HG02840 (cell line): ENCODE data around the gene IL4R.
"Not testable (repeated sequence)": the region's sequence is repeated elsewhere in the genome, so short reads cannot be mapped to it uniquely, and the experiment has no call there.

ENCODE experiments used
- ATAC-seq: cut with Tn5 transposase; IDR thresholded peaks from one replicate; pipeline ENCODE4 v1.9.1; 2021; ENCODE audit warnings: mild to moderate bottlenecking, moderate library complexity, moderate number of reproducible peaks; ENCODE audit not compliant: unreplicated experiment, low FRiP score

IL4R gene

DNA sequence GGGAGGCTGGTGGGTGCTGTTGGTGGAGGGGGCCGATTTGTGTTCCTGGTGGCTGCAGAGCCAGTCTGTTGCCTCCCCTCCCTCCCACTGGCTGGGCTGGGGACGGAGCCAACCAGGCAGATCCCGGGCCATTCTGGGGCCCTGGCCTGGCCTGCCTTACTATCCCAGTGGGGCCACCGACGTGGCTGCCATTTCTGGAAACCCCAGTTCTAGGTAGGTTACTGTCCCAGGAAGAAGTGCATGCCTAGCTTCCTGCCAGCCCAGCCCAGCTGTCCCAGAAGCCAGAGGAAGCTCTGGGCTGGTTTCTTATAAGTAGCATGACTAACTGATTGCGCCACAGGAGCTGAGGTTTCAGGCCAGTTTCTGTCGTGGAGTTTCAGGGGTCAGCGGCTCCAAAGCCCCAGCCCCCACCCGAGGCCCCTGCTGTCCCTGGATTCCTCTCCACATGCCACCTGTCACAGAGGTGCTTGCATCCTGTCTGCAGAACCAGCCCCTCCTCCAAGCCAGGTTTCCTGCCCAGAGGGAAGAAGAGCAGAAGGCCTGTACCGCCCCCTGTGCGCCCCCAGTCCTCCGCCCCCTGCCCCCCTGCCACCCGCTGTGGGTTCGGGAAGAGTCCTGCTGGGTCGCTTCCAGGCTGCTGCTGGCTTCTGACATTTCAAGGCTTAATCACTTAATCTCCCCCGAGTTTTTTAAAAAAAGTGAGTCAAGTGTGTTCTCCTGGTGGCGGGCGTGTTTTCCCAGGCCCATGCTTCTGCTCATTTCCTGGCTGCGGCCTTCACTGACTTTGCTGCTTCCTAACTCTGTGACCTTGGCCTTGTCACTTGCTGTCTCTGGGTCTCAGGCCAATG, 13.2 kb downstream of the IL4R start:
- no peak for ATAC-seq

DNA sequence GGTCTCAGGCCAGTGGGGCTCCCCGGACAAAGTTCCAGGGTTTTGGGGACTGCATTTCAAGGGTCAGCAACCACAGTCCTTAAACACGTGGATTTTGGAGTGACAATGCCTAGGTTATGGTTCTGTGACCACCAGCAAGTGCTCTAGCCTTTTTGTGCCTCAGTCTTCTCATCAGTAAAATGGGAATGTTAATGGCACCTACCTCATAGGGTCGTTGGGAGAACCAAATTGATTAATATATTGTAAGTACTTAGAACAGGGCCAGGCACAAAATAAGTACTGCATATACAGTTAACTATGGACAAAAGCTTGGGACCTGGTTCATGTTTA, 13.8 kb downstream of the IL4R start:
- ATAC-seq: no peak

DNA sequence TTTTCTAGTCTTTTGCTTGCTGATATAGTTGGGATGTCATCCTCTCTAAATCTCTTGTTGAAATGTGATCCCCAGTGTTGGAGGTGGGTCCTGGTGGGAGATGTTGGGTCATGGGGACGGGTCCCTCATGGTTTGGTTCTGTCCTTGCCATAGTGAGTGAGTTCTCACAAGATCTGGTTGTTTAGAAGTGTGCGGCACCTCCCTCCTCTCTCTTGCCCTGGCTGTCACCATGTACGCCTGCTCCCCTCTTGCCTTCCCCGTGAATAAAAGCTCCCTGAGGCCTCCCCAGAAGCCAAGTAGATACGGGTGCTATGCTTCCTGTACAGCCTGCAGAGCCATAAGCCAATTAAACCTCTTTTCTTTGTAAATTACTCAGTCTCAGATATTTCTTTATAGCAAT, 15.2 kb downstream of the IL4R start:
- ATAC-seq: no peak

DNA sequence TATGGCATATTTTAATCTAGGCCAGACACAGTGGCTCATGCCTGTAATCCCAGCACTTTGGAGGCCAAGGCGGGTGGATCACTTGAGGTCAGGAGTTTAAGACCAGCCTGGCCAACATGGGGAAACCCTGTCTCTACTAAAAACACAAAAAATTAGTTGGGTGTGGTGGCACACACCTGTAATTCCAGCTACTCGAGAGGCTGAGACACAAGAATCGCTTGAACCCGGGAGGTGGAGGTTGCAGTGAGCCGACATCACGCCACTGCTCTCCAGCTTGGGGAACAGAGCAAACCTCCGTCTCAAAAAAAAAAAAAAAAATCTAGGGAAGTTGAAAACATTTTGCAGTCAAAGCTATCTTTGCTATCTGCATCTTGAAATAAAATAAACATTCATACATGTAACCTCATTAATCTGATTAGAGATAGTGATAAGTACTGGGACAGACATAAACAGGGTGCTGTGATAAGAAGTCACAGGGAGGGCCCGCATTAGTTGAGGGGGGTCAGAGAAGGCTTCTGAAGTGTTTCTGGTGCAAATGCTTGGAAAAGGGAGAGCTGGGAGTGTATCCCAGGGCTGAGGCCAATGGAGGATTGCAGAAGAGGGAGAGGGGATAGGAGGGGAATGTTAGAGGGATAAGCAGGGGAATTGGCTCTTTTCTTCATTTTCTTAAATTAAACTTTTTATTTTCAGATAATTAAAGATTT, 15.8 kb downstream of the IL4R start:
- ATAC-seq: not testable (repeated sequence)

DNA sequence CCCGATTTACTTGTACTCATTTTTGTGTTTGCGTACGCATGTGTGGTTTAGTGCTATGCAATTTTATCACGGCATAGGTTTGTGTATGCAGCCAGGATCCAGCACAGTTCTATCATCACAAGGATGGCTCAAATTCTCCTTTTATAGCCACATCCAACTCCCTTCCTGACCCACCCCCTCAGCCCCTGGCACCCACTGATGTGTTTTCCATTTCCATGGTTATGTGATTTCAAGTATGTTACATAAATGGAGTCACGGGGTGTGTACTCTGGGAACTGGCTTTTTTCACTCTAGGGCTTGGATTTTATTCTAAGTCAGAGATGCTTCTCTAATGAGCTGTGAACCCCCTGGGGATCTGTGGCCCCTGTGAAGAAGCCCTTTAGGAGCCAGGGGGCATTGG, 16.8 kb downstream of the IL4R start:
- ATAC-seq: no peak

DNA sequence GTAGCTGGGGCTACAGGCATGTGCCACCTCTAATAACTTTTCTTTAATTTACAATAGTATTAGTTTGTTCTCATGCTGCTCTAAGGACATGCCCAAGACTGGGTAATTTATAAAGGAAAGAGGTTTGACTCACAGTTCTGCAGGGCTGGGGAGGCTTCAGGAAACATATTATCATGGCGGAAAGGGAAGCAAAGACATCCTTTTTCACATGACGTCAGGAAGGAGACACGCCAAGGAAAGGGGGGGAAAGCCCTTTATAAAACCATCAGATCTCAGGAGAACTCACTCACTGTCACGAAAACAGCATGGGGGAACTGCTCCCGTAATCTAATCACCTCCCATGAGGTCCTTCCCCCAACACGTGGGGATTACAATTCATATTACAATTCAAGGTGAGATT, 18.3 kb downstream of the IL4R start:
- no peak for ATAC-seq

DNA sequence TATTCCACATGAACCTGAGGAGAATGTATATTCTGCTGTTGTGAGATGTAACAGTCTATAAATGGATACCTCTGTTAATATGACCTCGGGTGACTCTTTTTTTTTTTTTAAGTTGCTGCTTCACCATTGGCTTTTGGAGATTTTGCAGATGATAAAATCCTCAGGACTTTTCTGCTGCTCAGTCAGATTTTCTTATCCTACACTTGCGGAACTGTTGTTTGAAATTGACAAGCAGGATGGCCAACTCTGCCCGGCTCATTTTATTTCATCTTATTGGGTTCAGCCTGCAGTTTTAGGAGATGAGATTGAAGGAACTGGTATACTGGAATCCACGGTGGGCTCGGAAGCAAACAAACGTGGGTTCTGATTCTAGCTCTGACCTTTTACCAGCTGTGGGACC, 19.3 kb downstream of the IL4R start:
- ATAC-seq: no peak

DNA sequence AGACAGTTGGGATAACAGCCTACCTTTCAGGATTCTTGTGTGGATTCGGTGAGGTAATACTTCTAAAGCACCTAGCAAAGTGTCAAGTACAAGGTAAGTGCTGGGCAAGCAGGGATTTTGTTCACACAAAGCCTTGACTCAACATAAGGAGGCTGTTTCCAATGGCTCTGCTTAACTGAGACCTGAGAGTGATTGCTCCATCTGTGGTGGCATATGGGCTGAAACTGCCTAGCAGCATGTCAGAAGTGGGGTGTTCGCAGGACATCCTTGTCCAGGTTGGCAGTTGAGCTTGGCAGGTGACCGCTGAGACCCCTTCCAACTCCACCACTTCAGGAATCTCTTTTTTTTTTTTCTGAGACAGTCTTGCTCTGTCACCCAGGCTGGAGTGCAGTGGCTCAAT, 19.8 kb downstream of the IL4R start:
- no peak for ATAC-seq

DNA sequence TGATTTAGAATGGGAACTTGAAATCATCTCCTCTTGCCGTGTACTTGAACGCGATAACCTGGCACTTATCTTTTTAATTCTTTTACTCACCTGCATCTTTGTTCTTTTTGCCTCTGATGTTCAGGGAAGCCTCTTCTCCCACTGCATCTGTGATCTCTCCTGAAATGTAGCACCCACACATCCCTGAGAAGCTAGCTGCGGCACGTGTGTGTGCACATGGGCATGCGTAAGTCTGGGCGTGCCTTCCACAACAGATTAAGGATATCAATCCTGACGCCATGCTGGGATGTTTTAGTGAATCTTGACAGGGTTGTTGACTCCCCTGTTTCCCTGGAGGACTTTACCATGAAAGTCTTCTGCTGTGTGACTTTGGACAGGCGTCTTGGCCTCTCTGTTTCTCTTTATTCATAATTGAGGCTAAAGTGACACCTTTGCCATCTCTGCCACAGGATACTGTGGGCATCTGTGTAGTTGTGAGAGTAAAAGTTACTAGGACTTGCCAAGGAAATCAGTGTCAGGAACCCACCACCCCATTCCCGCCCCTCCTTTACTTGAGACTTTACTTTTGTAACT, 20.5 kb downstream of the IL4R start:
- ATAC-seq: no peak

DNA sequence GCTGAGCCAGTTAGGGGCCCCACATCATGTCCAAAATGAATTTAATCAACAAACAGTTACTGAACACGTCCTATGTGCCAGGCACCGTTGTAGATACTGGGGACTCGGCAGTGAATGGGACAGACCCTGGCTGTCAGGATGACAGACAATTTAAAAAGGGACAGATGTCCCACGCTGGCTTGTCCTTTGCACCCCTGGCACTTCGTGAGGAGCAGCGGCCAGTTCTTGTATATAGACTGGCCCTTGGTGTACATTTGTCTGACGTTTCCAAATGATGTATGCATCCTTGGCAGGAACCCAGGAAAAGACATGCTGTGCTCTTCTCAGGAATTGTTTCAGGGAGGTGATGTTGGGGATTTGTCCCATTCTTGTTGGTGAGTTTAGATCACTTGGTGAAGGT, 21.1 kb downstream of the IL4R start:
- ATAC-seq: no peak

DNA sequence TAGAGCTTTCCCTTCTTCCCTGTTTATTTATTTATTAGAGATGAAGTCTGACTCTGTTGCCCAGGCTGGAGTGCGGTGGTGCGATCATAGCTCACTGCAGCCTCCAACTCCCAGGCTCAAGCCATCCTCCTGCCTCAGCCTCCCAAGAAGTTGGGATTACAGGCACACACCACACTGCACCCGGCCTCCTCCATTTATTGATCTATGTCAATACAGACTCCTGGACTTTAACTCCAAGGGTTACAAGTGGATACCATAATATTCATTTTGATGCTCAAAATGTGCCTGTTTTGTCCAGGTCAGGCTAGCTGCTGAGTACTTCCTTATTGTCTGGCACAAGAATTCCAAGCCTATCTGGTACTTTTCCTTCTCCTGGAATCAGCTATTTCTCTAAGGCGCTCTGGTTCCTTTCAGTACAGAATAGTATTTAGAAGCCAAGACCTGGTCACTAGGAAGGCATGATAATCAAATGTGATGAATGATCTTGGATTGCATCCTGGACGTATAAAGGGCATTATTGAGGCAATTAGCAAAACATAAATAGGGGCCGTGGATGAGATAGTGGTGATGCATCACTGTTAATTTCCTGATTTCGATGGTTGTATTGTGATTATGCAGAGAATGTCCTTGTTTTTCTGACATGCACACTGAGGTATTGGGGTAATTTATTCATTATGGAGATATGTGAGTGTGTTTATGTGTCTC, 21.7 kb downstream of the IL4R start:
- ATAC-seq: no peak

DNA sequence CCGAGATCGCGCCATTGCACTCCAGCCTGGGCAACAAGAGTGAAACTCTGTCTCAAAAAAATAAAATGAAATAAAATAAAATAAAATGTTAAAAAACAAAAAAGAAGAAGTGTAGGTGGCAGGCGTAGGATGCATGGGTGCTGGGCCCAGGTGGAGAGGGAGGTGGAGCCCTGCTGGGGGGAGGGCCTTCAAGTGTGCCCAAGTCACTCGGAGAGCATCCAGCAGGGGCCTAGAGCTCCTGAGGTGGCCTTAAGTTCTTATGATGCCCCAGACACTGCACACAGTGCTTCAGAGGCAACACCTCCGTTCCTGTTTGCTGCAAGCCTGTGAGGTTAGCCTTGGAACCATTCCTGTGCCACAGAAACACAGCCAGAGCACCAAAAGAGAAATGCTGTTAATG, 23.2 kb downstream of the IL4R start:
- no peak for ATAC-seq

DNA sequence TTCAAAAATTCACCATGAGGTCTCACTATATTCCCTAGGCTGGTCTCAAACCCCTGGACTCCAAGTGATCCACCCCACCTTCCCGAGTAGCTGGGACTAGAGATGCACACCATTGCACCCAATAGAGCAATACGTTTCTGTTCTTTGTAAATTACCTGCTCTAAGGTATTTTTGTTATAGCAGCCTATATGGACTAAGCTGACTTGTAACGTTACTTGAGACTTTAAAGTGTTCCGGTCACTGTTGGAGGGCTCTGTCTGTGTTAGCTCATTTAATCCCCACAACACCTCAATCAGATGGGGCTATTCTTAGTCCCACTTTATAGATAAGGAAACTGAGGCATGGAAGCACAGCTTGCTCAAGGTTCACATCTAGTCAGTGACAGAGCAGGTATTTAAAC, 25.4 kb downstream of the IL4R start:
- ATAC-seq: no peak

DNA sequence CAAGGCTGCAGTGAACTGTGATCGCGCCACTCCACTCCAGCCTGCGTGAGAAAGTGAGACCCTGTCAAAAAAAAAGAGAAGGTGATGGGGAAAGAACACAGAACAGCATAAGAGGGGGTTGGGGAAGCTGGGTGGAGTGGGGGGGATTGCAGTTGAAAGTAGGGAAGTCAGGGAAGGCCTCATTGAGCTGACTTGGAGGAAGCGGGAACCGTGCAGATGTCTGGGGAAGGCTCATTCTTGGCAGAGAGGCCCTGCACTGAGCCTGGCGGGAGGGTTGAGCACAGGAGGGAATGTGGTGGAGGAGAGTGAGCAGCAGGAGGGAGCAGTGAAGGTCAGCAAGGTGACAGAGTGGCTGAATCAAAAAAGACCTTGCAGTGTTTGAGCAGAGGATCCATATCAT, 26.9 kb downstream of the IL4R start:
- ATAC-seq: no peak

DNA sequence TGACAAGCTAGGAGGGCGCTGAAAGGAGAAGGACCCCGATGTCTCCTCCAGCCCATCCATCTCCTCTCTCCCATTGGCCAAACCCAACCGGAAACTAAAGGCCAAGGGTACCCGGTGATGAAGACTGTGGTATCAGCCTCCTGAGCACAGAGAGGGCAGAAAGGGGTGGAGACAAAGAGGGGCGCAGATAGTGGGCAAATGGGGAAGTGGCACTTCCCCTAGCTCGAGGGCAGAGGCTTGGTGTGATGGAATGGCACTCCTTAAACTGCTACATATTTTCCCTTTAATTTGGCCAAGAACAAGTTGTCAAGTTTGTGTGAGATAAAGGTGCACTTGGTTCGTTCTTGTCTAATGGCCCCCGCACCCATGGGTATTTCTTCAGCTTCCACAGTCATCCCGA, 27.8 kb downstream of the IL4R start:
- no peak for ATAC-seq

DNA sequence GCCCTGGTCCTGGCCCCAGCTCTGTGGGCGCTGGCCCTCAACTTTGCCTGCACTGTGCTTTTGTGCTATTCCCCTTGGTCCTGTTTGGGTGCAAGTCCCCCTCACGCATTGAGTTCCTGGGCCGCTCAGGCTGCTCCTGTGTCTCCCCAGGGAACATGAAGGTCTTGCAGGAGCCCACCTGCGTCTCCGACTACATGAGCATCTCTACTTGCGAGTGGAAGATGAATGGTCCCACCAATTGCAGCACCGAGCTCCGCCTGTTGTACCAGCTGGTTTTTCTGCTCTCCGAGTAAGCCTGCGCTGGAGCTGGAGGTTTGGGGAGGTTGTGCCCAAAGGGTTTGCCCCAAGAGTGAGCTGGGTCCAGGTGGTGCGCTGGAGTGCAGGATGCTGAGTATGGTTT, 28.2 kb downstream of the IL4R start:
- ATAC-seq: no peak

DNA sequence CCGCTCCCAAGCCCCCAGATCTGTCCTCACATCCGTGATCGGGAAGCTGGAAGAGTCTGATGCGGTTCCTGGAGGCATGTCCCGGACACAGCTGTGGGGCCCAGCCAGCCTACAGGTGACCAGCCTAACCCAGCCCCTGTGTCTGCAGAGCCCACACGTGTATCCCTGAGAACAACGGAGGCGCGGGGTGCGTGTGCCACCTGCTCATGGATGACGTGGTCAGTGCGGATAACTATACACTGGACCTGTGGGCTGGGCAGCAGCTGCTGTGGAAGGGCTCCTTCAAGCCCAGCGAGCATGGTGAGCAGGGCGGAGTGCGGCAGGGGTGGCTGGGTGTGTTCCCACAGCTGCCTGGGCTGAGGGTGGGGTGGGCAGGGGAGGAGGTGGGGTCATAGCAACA, 30.9 kb downstream of the IL4R start:
- ATAC-seq: no peak

DNA sequence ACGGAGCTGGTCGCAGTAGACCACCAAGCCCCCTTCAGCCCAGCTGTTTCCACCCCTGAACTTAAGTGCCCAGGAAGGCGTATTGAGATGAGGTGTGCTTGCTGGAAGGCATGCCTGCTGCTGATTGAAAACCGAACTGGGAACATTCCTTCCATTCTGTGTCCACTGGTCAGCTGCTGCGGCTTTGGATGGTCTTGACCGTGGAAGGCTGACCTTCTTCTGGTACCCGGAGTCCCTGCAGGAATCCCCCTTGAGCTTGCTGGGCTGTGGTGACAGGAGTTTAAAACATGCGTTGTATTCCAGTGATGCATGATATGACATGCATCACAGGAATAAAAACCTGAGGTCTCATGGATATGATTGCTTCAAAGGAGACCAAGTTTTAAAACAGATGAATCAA, 31.4 kb downstream of the IL4R start:
- ATAC-seq: no peak

DNA sequence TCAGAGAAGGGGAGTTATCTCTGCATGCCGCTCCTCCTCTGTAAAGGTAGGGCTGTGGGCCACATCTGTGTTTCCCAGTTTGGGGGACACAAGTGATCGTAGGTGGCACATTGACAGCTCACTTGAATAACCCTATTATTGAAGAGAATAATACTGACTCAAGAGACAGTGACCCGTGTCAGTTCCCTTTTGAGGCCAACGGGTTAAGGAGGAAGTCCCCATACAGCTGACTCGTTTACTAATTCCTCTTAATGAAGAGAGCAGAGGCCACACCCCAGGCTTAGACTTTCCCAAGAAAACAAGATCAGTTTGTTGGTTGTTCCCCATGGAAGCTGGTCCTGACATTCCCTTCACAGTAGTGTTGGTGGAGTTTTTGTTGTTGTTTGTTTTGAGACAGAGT, 33.0 kb downstream of the IL4R start:
- ATAC-seq: no peak

DNA sequence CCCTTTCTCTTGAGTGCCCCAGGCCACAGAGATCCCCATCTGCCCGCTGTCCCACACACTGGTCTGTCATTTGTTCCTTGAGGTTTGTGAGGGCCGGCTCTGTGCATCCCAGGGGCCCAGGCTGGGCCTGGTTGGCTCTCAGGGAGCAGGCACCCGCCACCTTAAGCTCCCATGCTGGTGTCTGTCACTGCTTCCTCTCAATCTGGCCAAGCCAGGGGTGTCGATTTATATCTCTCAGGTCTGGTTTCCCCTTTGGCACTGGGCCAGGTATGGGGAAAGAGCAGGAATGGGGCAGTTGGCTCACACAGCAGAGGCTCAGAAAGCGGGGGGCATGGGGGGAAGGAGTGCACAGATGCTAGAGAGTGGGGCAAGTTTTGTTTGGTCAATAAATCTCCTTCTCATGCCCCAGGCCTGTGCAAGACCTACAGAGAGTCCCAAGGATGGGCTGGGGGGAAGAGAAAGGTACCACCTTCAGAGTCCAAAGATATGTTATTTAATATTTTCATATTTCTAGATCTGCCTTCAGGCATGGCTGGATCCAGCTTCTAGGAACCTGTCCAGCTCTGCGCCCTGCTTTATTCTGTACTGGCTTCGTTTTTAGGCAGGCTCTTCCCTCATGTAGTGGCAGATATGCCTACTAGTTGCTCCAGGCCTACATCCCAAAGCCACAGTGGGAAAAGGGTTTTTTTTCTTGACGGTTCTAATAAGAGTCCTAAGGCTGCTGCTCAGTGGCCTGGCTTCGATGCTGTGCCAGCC, 34.3 kb downstream of the IL4R start:
- ATAC-seq: no peak

DNA sequence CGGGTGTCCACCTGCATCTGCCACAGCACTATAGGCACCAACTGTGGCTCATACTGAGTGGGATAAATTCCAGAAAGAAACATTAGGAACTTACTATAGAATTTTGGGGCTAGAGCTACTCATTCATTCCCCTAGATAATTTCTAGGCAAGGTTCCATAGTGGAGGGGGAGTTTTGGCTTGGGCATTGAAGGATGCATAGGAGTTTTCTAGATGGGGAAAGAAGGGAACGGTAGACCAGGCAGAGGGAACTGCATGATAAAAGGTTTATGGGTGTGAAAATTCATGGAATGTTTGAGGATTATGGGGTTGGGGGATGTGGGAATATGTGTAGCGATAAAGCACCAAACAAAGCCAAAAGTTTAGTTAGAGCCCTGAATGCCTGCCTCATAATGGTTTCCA, 35.5 kb downstream of the IL4R start:
- no peak for ATAC-seq
